ENCODE data around the gene ZNF296.

The ZNF296 gene

DNA sequence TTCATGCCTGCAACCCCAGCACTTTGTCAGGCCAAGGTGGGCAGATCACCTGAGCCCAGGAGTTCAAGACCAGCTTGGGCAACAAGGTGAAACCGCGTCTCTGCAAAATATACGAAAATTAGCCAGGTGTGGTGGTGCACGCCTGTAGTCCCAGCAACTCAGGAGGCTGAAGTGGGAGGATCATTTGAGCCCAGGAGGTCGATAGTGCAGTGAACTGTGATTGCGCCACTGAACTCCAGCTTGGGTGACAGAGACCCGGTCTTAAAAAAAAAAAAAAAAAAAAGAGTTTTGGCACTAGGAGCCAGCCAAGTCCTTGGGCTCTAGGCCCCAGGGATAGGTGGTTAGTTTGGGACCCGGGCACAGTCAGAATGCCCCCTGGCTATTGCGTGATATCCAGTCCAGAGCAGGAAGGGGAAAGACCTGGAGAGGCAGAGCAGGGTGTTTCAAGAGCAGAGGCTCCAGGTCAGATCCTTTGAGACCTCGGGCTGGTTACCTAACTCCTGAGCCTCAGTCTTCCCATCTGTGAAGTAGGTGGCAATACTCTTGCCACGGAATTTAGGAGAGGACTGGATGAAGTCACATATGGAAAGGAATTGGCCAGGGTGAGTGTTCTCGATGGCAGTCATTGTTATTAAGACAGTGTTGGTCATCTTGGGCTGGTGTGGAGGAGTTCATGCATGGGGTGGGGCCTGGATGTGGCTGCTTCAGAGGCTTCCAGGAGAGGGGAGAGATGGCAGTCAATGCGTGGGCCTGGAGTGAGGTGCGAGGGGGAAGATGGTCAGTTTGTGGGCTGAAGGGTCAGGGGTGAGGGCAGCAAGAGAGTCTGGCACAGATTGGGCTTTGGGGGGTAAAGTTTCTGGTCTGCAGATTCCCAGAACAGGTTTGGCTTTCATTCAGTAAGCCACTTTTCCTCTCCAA is 19.5 kb upstream of the ZNF296 start:
- no peak for TF ChIP-seq CTCF (IDR thresholded peaks at IDR 0.05; ENCODE audit: control insufficient read depth, insufficient read depth, low read depth, low read length, missing control alignments)
- no peak overlapping the region for H3K4me3 ChIP-seq (ENCODE audit: control insufficient read depth, low read depth, low read length)
- no peak for DNase-seq (ENCODE audit: low read depth)

DNA sequence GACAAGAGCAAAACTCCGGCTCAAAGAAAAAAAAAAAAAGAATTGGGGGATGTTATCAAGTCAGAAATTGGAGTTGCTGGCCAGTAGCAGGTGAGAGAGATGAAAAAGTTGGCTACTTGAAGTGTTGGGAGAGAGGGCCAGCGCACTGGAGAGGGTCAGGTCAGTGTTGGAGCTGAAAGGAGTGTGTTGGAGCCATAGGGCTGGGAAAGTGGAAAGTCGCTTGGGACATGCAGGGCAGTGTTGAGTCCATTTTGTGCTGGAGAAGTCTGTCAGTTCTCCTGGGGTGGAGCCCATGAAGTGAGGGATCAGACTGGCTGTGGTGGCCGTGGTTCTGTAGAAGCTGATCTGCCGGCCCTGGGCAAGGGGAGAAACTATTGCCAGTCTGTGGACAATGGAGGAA is 18.4 kb upstream of the ZNF296 start:
- TF ChIP-seq CTCF (IDR thresholded peaks at IDR 0.05; ENCODE audit: control insufficient read depth, insufficient read depth, low read depth, low read length, missing control alignments), result no peak
- no peak overlapping the region for H3K4me3 ChIP-seq (ENCODE audit: control insufficient read depth, low read depth, low read length)
- DNase-seq (ENCODE audit: low read depth), result no peak

- no peak for TF ChIP-seq CTCF (IDR thresholded peaks at IDR 0.05; ENCODE audit: control insufficient read depth, insufficient read depth, low read depth, low read length, missing control alignments)
- H3K4me3 ChIP-seq (ENCODE audit: control insufficient read depth, low read depth, low read length), result peak overlapping the region; percentile 87
- no peak for DNase-seq (ENCODE audit: low read depth)
Measured at GRCh38 chr19:45094137-45094536, 17.9 kb upstream of the ZNF296 start.

- peak; percentile 8 for TF ChIP-seq CTCF (IDR thresholded peaks at IDR 0.05; ENCODE audit: control insufficient read depth, insufficient read depth, low read depth, low read length, missing control alignments)
- H3K4me3 ChIP-seq (ENCODE audit: control insufficient read depth, low read depth, low read length), result peak within 1 kb of the TSS; percentile 87
- DNase-seq (ENCODE audit: low read depth), result peak; percentile 91
Measured at GRCh38 chr19:45092747-45093678, 16.7 kb upstream of the ZNF296 start, which contains the start of gene PPP1R37. TSS of gene PPP1R37 (plus strand) at chr19:45093179. CDS start at chr19:45093326, 147 bp downstream.

DNA sequence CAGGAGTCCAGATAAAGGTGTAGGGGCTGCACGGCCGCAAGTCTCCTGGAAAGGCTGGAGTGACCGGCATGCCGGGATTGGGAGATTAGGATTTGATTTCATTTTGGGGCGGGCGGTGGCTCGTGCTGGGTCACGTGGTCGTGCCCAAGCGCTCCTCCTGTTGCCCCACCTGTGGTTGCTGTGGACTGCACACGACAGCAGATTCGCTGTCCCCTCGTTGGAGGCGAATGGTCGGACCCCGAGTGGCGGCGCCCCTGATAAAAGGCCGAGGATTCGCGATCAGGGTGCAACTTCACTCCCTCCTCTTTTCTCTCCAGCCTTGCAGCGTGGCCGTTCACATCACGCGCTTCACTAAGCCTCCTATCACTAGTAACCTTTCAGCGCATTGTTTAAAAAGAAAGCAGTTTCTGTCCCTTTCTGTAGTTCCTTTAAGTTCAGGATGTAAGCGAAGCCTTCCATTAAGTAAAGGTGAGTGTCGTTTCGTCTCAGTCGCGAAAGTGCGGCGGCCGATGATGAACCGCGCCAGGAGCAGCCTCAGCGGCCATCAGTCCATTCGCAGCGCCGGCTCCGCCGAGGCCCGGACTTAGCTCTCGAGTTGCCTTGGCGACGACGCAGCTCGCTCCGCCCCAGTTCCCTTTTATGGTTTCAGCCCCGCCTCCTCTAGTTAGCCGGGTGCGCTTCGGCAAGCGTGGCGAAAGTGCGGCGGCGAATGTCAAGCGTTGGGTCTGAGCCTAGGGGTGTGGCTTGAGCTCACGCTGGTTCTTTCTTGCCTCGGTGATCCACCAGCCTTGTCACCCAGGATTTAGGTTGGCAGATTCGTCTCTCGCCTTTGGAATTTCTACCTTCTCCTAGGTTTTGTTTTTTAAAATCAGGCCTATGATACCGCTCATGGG is 15.0 kb upstream of the ZNF296 start:
- DNase-seq (ENCODE audit: low read depth), result peak; percentile 95
- peak overlapping the region; percentile 87 for H3K4me3 ChIP-seq (ENCODE audit: control insufficient read depth, low read depth, low read length)
- TF ChIP-seq CTCF (IDR thresholded peaks at IDR 0.05; ENCODE audit: control insufficient read depth, insufficient read depth, low read depth, low read length, missing control alignments), result no peak
